Stimulated activated naive B cell treated with anti-CD40 and anti-IgM and Interleukin-4, amounts not matched to agents 10 μg/mL and 1 μg/mL and 100 μg/mL, for 72 hours (primary cell): ENCODE data around the gene RIMBP2.

Experiments
- ATAC-seq, 2 donors: fragments of 150-1000 bp; cut with Tn5 transposase; replicated peaks; 2 replicates each; pipeline ENCODE4 v1.10.0; 2021; ENCODE audit warnings: moderate library complexity in 1 of 2
- DNase-seq: peaks from one replicate; pipeline ENCODE4 v3.0.0; 2021
- H3K27ac Mint-ChIP-seq: one replicate; pipeline ENCODE4 v1.8.0; 2022; ENCODE audit warnings: mild to moderate bottlenecking, mixed read lengths
- H3K27me3 Mint-ChIP-seq, 2 donors: one replicate each; pipeline ENCODE4 v1.8.0; 2022; ENCODE audit warnings: mixed read lengths in 2 of 2
- H3K36me3 Mint-ChIP-seq, 2 donors: one replicate each; pipeline ENCODE4 v1.8.0; 2022; ENCODE audit warnings: mixed read lengths in 2 of 2, mild to moderate bottlenecking in 1 of 2
- H3K4me1 Mint-ChIP-seq, 2 donors: one replicate each; pipeline ENCODE4 v1.8.0; 2022; ENCODE audit warnings: mixed read lengths in 2 of 2, mild to moderate bottlenecking in 1 of 2
- H3K4me3 Mint-ChIP-seq, 2 donors: one replicate each; pipeline ENCODE4 v1.8.0; 2022; ENCODE audit warnings: mild to moderate bottlenecking in 2 of 2, mixed read lengths in 2 of 2, moderate library complexity in 1 of 2
- H3K9me3 Mint-ChIP-seq, 2 donors: one replicate each; pipeline ENCODE4 v1.8.0; 2022; ENCODE audit warnings: mixed read lengths in 2 of 2, mild to moderate bottlenecking in 1 of 2

RIMBP2 gene

GRCh38 chr12:130371296-130371695, 344.8 kb downstream of the RIMBP2 start:
- DNase-seq = no peak
- Mint-ChIP-seq H3K27ac (no peak overlapping the region), H3K27me3 (peaks cover 6 to 11% of the 10 kb centered on the region in 2 donors), H3K4me1 (no peaks in the 10 kb centered on the region), H3K36me3 (peaks cover 0 to 1% of the 10 kb centered on the region in 2 donors), H3K9me3 (peaks cover 0 to 4% of the 10 kb centered on the region in 2 donors), H3K4me3 (no peak overlapping the region)
- no peak for ATAC-seq

GRCh38 chr12:130369816-130370215, 346.3 kb downstream of the RIMBP2 start:
- H3K4me3 Mint-ChIP-seq = no peak overlapping the region
- peaks cover 0 to 4% of the 10 kb centered on the region in 2 donors for H3K9me3 Mint-ChIP-seq
- DNase-seq = no peak
- H3K27ac Mint-ChIP-seq = no peak overlapping the region
- no peak for ATAC-seq
- peaks cover 3 to 6% of the 10 kb centered on the region in 2 donors for H3K27me3 Mint-ChIP-seq
- peaks cover 0 to 1% of the 10 kb centered on the region in 2 donors for H3K36me3 Mint-ChIP-seq
- H3K4me1 Mint-ChIP-seq = no peaks in the 10 kb centered on the region

GRCh38 chr12:130367523-130367922, 348.6 kb downstream of the RIMBP2 start:
- Mint-ChIP-seq H3K27me3 (peaks cover 0 to 6% of the 10 kb centered on the region in 2 donors), H3K9me3 (peaks cover 0 to 4% of the 10 kb centered on the region in 2 donors), H3K4me3 (no peak overlapping the region), H3K36me3 (peaks cover 0 to 1% of the 10 kb centered on the region in 2 donors), H3K27ac (no peak overlapping the region), H3K4me1 (no peaks in the 10 kb centered on the region)
- ATAC-seq (no peak), DNase-seq (no peak)

GRCh38 chr12:130367003-130367402, 349.1 kb downstream of the RIMBP2 start:
- peaks cover 0 to 6% of the 10 kb centered on the region in 2 donors for H3K27me3 Mint-ChIP-seq
- H3K4me3 Mint-ChIP-seq = no peak overlapping the region
- no peak overlapping the region for H3K27ac Mint-ChIP-seq
- no peaks in the 10 kb centered on the region for H3K4me1 Mint-ChIP-seq
- H3K36me3 Mint-ChIP-seq = peaks cover 0 to 1% of the 10 kb centered on the region in 2 donors
- ATAC-seq (no peak), DNase-seq (no peak)
- peaks cover 0 to 4% of the 10 kb centered on the region in 2 donors for H3K9me3 Mint-ChIP-seq

GRCh38 chr12:130366159-130366558, 349.9 kb downstream of the RIMBP2 start:
- H3K4me1 Mint-ChIP-seq = no peaks in the 10 kb centered on the region
- DNase-seq (no peak), ATAC-seq (no peak)
- H3K27me3 Mint-ChIP-seq = peaks cover 0 to 6% of the 10 kb centered on the region in 2 donors
- H3K9me3 Mint-ChIP-seq = peaks cover 0 to 4% of the 10 kb centered on the region in 2 donors
- peaks cover 0 to 1% of the 10 kb centered on the region in 2 donors for H3K36me3 Mint-ChIP-seq
- no peak overlapping the region for H3K4me3 Mint-ChIP-seq
- H3K27ac Mint-ChIP-seq = no peak overlapping the region

GRCh38 chr12:130364578-130364977, 351.5 kb downstream of the RIMBP2 start:
- Mint-ChIP-seq H3K27me3 (peaks cover 0 to 6% of the 10 kb centered on the region in 2 donors), H3K4me1 (no peaks in the 10 kb centered on the region), H3K9me3 (peaks cover 0 to 4% of the 10 kb centered on the region in 2 donors), H3K36me3 (peaks cover 0 to 1% of the 10 kb centered on the region in 2 donors), H3K27ac (no peak overlapping the region), H3K4me3 (no peak overlapping the region)
- no peak for ATAC-seq
- no peak for DNase-seq

GRCh38 chr12:130362060-130362459, 354.0 kb downstream of the RIMBP2 start:
- Mint-ChIP-seq H3K4me3 (no peak overlapping the region), H3K4me1 (no peaks in the 10 kb centered on the region), H3K27me3 (peaks cover 0 to 10% of the 10 kb centered on the region in 2 donors), H3K27ac (no peak overlapping the region), H3K9me3 (peaks cover 0 to 1% of the 10 kb centered on the region in 2 donors), H3K36me3 (no peaks in the 10 kb centered on the region)
- ATAC-seq (no peak), DNase-seq (no peak)

- Mint-ChIP-seq H3K36me3 (no peaks in the 10 kb centered on the region), H3K4me1 (no peaks in the 10 kb centered on the region), H3K9me3 (peaks cover 0 to 1% of the 10 kb centered on the region in 2 donors), H3K4me3 (no peak overlapping the region), H3K27ac (no peak overlapping the region), H3K27me3 (peaks cover 0 to 14% of the 10 kb centered on the region in 2 donors)
- DNase-seq (no peak), ATAC-seq (no peak)
Observed at GRCh38 chr12:130357729-130358330, 358.3 kb downstream of the RIMBP2 start.

- Mint-ChIP-seq H3K9me3 (peaks cover 0 to 1% of the 10 kb centered on the region in 2 donors), H3K36me3 (no peaks in the 10 kb centered on the region), H3K27me3 (peaks cover 0 to 14% of the 10 kb centered on the region in 2 donors), H3K4me1 (no peaks in the 10 kb centered on the region), H3K27ac (no peak overlapping the region), H3K4me3 (no peak overlapping the region)
- no peak for ATAC-seq
- no peak for DNase-seq
Observed at GRCh38 chr12:130357241-130357640, 358.9 kb downstream of the RIMBP2 start.

- peaks cover 0 to 1% of the 10 kb centered on the region in 2 donors for H3K9me3 Mint-ChIP-seq
- H3K4me3 Mint-ChIP-seq = no peak overlapping the region
- H3K36me3 Mint-ChIP-seq = no peaks in the 10 kb centered on the region
- no peak for ATAC-seq
- no peak overlapping the region for H3K27ac Mint-ChIP-seq
- DNase-seq = no peak
- peaks cover 6 to 14% of the 10 kb centered on the region in 2 donors for H3K27me3 Mint-ChIP-seq
- H3K4me1 Mint-ChIP-seq = no peaks in the 10 kb centered on the region
Observed at GRCh38 chr12:130356222-130356621, 359.9 kb downstream of the RIMBP2 start.

- Mint-ChIP-seq H3K27me3 (peaks cover 6 to 14% of the 10 kb centered on the region in 2 donors), H3K27ac (no peak overlapping the region)
- no peak for ATAC-seq
Observed at GRCh38 chr12:130354407-130354806, 361.7 kb downstream of the RIMBP2 start.

GRCh38 chr12:130353081-130353480, 363.0 kb downstream of the RIMBP2 start:
- DNase-seq (no peak), ATAC-seq (no peak)
- Mint-ChIP-seq H3K9me3 (no peaks in the 10 kb centered on the region), H3K27ac (no peak overlapping the region), H3K4me3 (no peak overlapping the region), H3K36me3 (no peaks in the 10 kb centered on the region), H3K4me1 (no peaks in the 10 kb centered on the region), H3K27me3 (peaks cover 6 to 11% of the 10 kb centered on the region in 2 donors)

More at GRCh38 chr12:130354407-130354806, 361.7 kb downstream of the RIMBP2 start:
- H3K9me3 Mint-ChIP-seq = peaks cover 0 to 1% of the 10 kb centered on the region in 2 donors
- no peak overlapping the region for H3K4me3 Mint-ChIP-seq
- no peaks in the 10 kb centered on the region for H3K4me1 Mint-ChIP-seq
- no peaks in the 10 kb centered on the region for H3K36me3 Mint-ChIP-seq
- no peak for DNase-seq

- H3K9me3 Mint-ChIP-seq = no peaks in the 10 kb centered on the region
- peaks cover 4 to 6% of the 10 kb centered on the region in 2 donors for H3K27me3 Mint-ChIP-seq
- ATAC-seq (no peak), DNase-seq (no peak)
- H3K4me1 Mint-ChIP-seq = no peaks in the 10 kb centered on the region
- H3K27ac Mint-ChIP-seq = no peak overlapping the region
- H3K4me3 Mint-ChIP-seq = no peak overlapping the region
- no peaks in the 10 kb centered on the region for H3K36me3 Mint-ChIP-seq
Observed at GRCh38 chr12:130351326-130351725, 364.8 kb downstream of the RIMBP2 start.

- H3K4me1 Mint-ChIP-seq = no peaks in the 10 kb centered on the region
- ATAC-seq (no peak), DNase-seq (no peak)
- H3K4me3 Mint-ChIP-seq = no peak overlapping the region
- H3K36me3 Mint-ChIP-seq = no peaks in the 10 kb centered on the region
- H3K9me3 Mint-ChIP-seq = no peaks in the 10 kb centered on the region
- no peak overlapping the region for H3K27ac Mint-ChIP-seq
- H3K27me3 Mint-ChIP-seq = peaks cover 4 to 6% of the 10 kb centered on the region in 2 donors
Observed at GRCh38 chr12:130350715-130351114, 365.4 kb downstream of the RIMBP2 start.

- Mint-ChIP-seq H3K4me1 (no peaks in the 10 kb centered on the region), H3K36me3 (no peaks in the 10 kb centered on the region)
- ATAC-seq = no peak
Observed at GRCh38 chr12:130347588-130347987, 368.5 kb downstream of the RIMBP2 start.

More at GRCh38 chr12:130347588-130347987, 368.5 kb downstream of the RIMBP2 start:
- DNase-seq = no peak
- Mint-ChIP-seq H3K4me3 (no peak overlapping the region), H3K27me3 (peaks cover 0 to 6% of the 10 kb centered on the region in 2 donors), H3K9me3 (peaks cover 0 to 2% of the 10 kb centered on the region in 2 donors), H3K27ac (no peak overlapping the region)
